AG09309 (cell line): ENCODE results near the gene ULK2.

Experiments
- DNase-seq: peaks from one replicate; pipeline ENCODE4 v3.0.0-alpha.2; 2010; ENCODE audit warnings: low read depth
- H3K4me3 ChIP-seq: 2 replicates; pipeline ENCODE4 v1.5.1; 2011; ENCODE audit warnings: mild to moderate bottlenecking, low read depth, low read length, moderate library complexity; ENCODE audit not compliant: control insufficient read depth
- CTCF ChIP-seq: IDR thresholded peaks from 2 replicates; pipeline ENCODE4 v1.5.1; 2011; ENCODE audit warnings: mild to moderate bottlenecking, low read depth, low read length, inconsistent platforms; ENCODE audit not compliant: insufficient read depth, control insufficient read depth; ENCODE audit errors: missing control alignments

The ULK2 gene

GRCh38 chr17:19724501-19725420, 143.0 kb downstream of the ULK2 start:
- DNase-seq: no peak
- no peak for TF ChIP-seq CTCF
- H3K4me3 ChIP-seq: no peak overlapping the region

GRCh38 chr17:19723964-19724363, 143.8 kb downstream of the ULK2 start:
- no peak overlapping the region for H3K4me3 ChIP-seq
- no peak for DNase-seq
- TF ChIP-seq CTCF: no peak
